Measurements from ENCODE around the gene SPARCL1.
"Not testable (repeated sequence)": the region's sequence is repeated elsewhere in the genome, so short reads cannot be mapped to it uniquely, and the experiment has no call there.

Gene SPARCL1

GRCh38 chr4:87529187-87529586 lies at the start of gene SPARCL1:
Gene SPARCL1 (minus strand): TSS chr4:87529376. CDS start chr4:87499574, 29,802 bp downstream.
- no peak for DNase-seq

GRCh38 chr4:87575983-87576382 lies 46.8 kb upstream of the SPARCL1 start:
- DNase-seq: no peak

- DNase-seq: no peak
These were observed 46.2 kb upstream of the SPARCL1 start for GRCh38 chr4:87575408-87575807.

- DNase-seq: no peak
These were observed 45.8 kb upstream of the SPARCL1 start for GRCh38 chr4:87574996-87575395.

GRCh38 chr4:87574376-87574775 lies 45.2 kb upstream of the SPARCL1 start:
- not testable (repeated sequence) for DNase-seq

GRCh38 chr4:87570290-87570805 lies 41.2 kb upstream of the SPARCL1 start:
- DNase-seq: no peak

GRCh38 chr4:87567191-87567590 lies 38.0 kb upstream of the SPARCL1 start:
- DNase-seq: no peak

GRCh38 chr4:87566276-87566675 lies 37.1 kb upstream of the SPARCL1 start:
- DNase-seq: no peak

GRCh38 chr4:87565746-87566145 lies 36.6 kb upstream of the SPARCL1 start:
- no peak for DNase-seq

- DNase-seq: no peak
These were observed 31.6 kb upstream of the SPARCL1 start for GRCh38 chr4:87560802-87561201.

GRCh38 chr4:87559090-87559837 lies 30.1 kb upstream of the SPARCL1 start:
- no peak for DNase-seq

- no peak for DNase-seq
These were observed 28.2 kb upstream of the SPARCL1 start for GRCh38 chr4:87557348-87557747.

- DNase-seq: no peak
These were observed 26.8 kb upstream of the SPARCL1 start for GRCh38 chr4:87555773-87556619.

- no peak for DNase-seq
These were observed 24.0 kb upstream of the SPARCL1 start for GRCh38 chr4:87553182-87553581.

GRCh38 chr4:87551361-87551760 lies 22.2 kb upstream of the SPARCL1 start:
- DNase-seq: no peak

GRCh38 chr4:87547016-87547708 lies 18.0 kb upstream of the SPARCL1 start:
- no peak for DNase-seq

- DNase-seq: no peak
These were observed 15.9 kb upstream of the SPARCL1 start for GRCh38 chr4:87545052-87545451.

- no peak for DNase-seq
These were observed 14.8 kb upstream of the SPARCL1 start for GRCh38 chr4:87543835-87544461.

- DNase-seq: no peak
These were observed 13.6 kb upstream of the SPARCL1 start for GRCh38 chr4:87542734-87543312.

- no peak for DNase-seq
These were observed 13.0 kb upstream of the SPARCL1 start for GRCh38 chr4:87541956-87542709.

- no peak for DNase-seq
These were observed 12.3 kb upstream of the SPARCL1 start for GRCh38 chr4:87541521-87541920.

Data from NCI-H524 treated with DMSO at 0.1 percent for 48 hours (cell line).